Upper lobe of left lung (tissue), 6 donors: ENCODE data around the gene ROR2. TPM values are rescaled to one million over a fixed set of nuclear protein-coding genes. Genes with fewer than 3 reads are reported as not detected.
A peak's percentile ranks its signal among the peaks of the same experiment; 100 is the strongest.

Experiments used
- ATAC-seq, 2 donors: fragments of 200-7000 bp; cut with Tn5 transposase; one replicate each; pipeline ENCODE4 v1.9.1; 2022; ENCODE audit warnings: mild to moderate bottlenecking in 2 of 2, moderate library complexity in 2 of 2; ENCODE audit not compliant: low FRiP score in 2 of 2
- DNase-seq, 2 donors: peaks; one replicate each; pipeline ENCODE4 v3.0.0-alpha.2; 2019 to 2020
- H3K27ac ChIP-seq, 4 donors: fragments of 200-600 bp; sonication (generic); one replicate each; pipeline ENCODE4 v1.5.1; 2016 to 2019
- H3K27me3 ChIP-seq, 4 donors: fragments of 200-600 bp; sonication (generic); one replicate each; pipeline ENCODE4 v1.5.1; 2017 to 2019
- H3K36me3 ChIP-seq, 4 donors: fragments of 200-600 bp; sonication (generic); one replicate each; pipeline ENCODE4 v1.5.1; 2016 to 2019
- H3K4me1 ChIP-seq, 4 donors: fragments of 200-600 bp; sonication (generic); one replicate each; pipeline ENCODE4 v1.5.1; 2018 to 2019
- H3K4me3 ChIP-seq, 4 donors: fragments of 200-600 bp; sonication (generic); one replicate each; pipeline ENCODE4 v1.5.1; 2017 to 2019; ENCODE audit warnings: mild to moderate bottlenecking in 2 of 4, moderate library complexity in 1 of 4
- H3K9me3 ChIP-seq, 4 donors: fragments of 200-600 bp; sonication (generic); one replicate each; pipeline ENCODE4 v1.5.1; 2018 to 2019
- CTCF ChIP-seq, 6 experiments: fragments of 450-650 bp in 4 of 6; fragments of 200-600 bp in 2 of 6; sonication (generic) in 2 of 6; IDR thresholded peaks; one replicate each; pipeline ENCODE4 v1.5.1; 2016 to 2019; ENCODE audit warnings: antibody characterized with exemption in 6 of 6
- EP300 ChIP-seq, 4 donors: sonication (generic); formaldehyde crosslinking; IDR thresholded peaks; one replicate each; pipeline ENCODE4 v1.5.1; 2017; ENCODE audit warnings: antibody characterized with exemption in 4 of 4, control low read depth in 2 of 4
- POLR2A ChIP-seq, 4 donors: fragments of 450-650 bp; IDR thresholded peaks; one replicate each; pipeline ENCODE4 v1.5.1; 2016 to 2017; ENCODE audit warnings: antibody characterized with exemption in 4 of 4, mild to moderate bottlenecking in 2 of 4
- POLR2AphosphoS5 ChIP-seq, 2 donors: sonication (generic); formaldehyde crosslinking; IDR thresholded peaks; one replicate each; pipeline ENCODE4 v1.5.1; 2017; ENCODE audit warnings: antibody characterized with exemption in 2 of 2
- WGBS, 2 donors: methylation state at CpG; one replicate each; pipeline ENCODE4 v1.1.5; 2017 to 2018; 5-methylcytosine and 5-hydroxymethylcytosine counted together
- total RNA-seq, 6 donors: library from RNA; depleted of rRNA in 4 of 6; stranded (reverse); fragments of >200 nt in 4 of 6; gene quantifications; one replicate each; pipeline versions ENCODE4 v1.1.0 to v1.2.1, GENCODE V29; 2016 to 2021
- donor health status: DM: no; HTN: no; CAD: no; lungs with moderate emphysema.
- donor health status: DM: no; HTN: yes; CAD: no; lungs with severe emphysema.

ROR2 gene
- total RNA-seq = 1 to 10 TPM; 2.7 to 8.1 (median 3.4) TPM

GRCh38 chr9:91949946-91950664 is at the start of gene ROR2:
ROR2 (minus strand) TSS chr9:91950228.
- TF ChIP-seq POLR2A (IDR thresholded peaks at IDR 0.05) (no peak), POLR2AphosphoS5 (IDR thresholded peaks at IDR 0.05) (peak in 1 of 2 donors; percentile 35), EP300 (IDR thresholded peaks at IDR 0.05) (no peak), CTCF (IDR thresholded peaks at IDR 0.05) (peak in 5 of 6 experiments; percentile 70 to 87 (median 76))
- 0 to 4% methylated on average over 6 to 20 of the region's 81 CpGs for WGBS, 2 donors
- Histone ChIP-seq H3K9me3 (peaks cover 0 to 5% (median 3%) of the 10 kb centered on the region in 4 donors), H3K27me3 (peaks cover 0 to 29% (median 13%) of the 10 kb centered on the region in 4 donors), H3K4me3 (peak within 1 kb of the TSS; percentile 40 to 51 (median 43)), H3K4me1 (peaks cover 19 to 36% (median 21%) of the 10 kb centered on the region in 4 donors), H3K27ac (peak within 1 kb of the TSS in 3 of 4 donors; percentile 71 to 74 (median 72)), H3K36me3 (no peaks in the 10 kb centered on the region)
- ATAC-seq (peak in 1 of 2 donors; percentile 90), DNase-seq (peak; percentile 32 to 95)

- Histone ChIP-seq H3K4me3 (no peak overlapping the region), H3K27me3 (no peaks in the 10 kb centered on the region), H3K9me3 (no peaks in the 10 kb centered on the region), H3K36me3 (no peaks in the 10 kb centered on the region), H3K27ac (no peak overlapping the region), H3K4me1 (no peaks in the 10 kb centered on the region)
- DNase-seq = no peak
- ATAC-seq = peak in 1 of 2 donors; percentile 37
- TF ChIP-seq POLR2A (IDR thresholded peaks at IDR 0.05) = no peak
- no peak for TF ChIP-seq POLR2AphosphoS5 (IDR thresholded peaks at IDR 0.05)
- no peak for TF ChIP-seq CTCF (IDR thresholded peaks at IDR 0.05)
- TF ChIP-seq EP300 (IDR thresholded peaks at IDR 0.05) = no peak
- 12 to 28% methylated on average over 8 of the region's 8 CpGs for WGBS, 2 donors
These were observed 45.1 kb upstream of the ROR2 start for GRCh38 chr9:91995000-91995655.

GRCh38 chr9:91994422-91994821 is 44.4 kb upstream of the ROR2 start:
- Histone ChIP-seq H3K36me3 (no peaks in the 10 kb centered on the region), H3K4me3 (no peak overlapping the region), H3K27ac (no peak overlapping the region), H3K9me3 (no peaks in the 10 kb centered on the region), H3K4me1 (no peaks in the 10 kb centered on the region), H3K27me3 (no peaks in the 10 kb centered on the region)
- TF ChIP-seq EP300 (IDR thresholded peaks at IDR 0.05) (no peak), CTCF (IDR thresholded peaks at IDR 0.05) (no peak), POLR2A (IDR thresholded peaks at IDR 0.05) (no peak), POLR2AphosphoS5 (IDR thresholded peaks at IDR 0.05) (no peak)
- DNase-seq (no peak), ATAC-seq (no peak)
- 28 to 39% methylated on average over 4 of the region's 4 CpGs for WGBS, 2 donors

- no peak for DNase-seq
- TF ChIP-seq EP300 (IDR thresholded peaks at IDR 0.05) (no peak), CTCF (IDR thresholded peaks at IDR 0.05) (no peak), POLR2AphosphoS5 (IDR thresholded peaks at IDR 0.05) (no peak), POLR2A (IDR thresholded peaks at IDR 0.05) (no peak)
- Histone ChIP-seq H3K27me3 (no peaks in the 10 kb centered on the region), H3K4me1 (no peaks in the 10 kb centered on the region), H3K36me3 (no peaks in the 10 kb centered on the region), H3K9me3 (no peaks in the 10 kb centered on the region), H3K4me3 (no peak overlapping the region), H3K27ac (no peak overlapping the region)
- ATAC-seq = peak in 1 of 2 donors; percentile 38
- 67 to 72% methylated on average over 12 of the region's 12 CpGs for WGBS, 2 donors
These were observed 42.5 kb upstream of the ROR2 start for GRCh38 chr9:91992461-91993041.
